Astrocyte of the spinal cord (primary cell): ENCODE data around the gene AK3.
"Not testable (repeated sequence)": the region's sequence is repeated elsewhere in the genome, so short reads cannot be mapped to it uniquely, and the experiment has no call there.

Source experiments
- DNase-seq: peaks from one replicate; pipeline ENCODE4 v3.0.0; 2011; ENCODE audit warnings: low read depth, low spot score
- H3K4me3 ChIP-seq: 2 replicates; pipeline ENCODE4 v1.5.1; 2011; ENCODE audit warnings: low read depth, mild to moderate bottlenecking, low read length, moderate library complexity
- CTCF ChIP-seq: IDR thresholded peaks from 2 replicates; pipeline ENCODE4 v1.5.1; 2012; ENCODE audit warnings: low read depth, mild to moderate bottlenecking, low read length, inconsistent platforms
- in situ Hi-C: cut with HindIII; loops from 2 replicates; pipeline ENCODE4 v1.10.0; 2017; ENCODE audit warnings: low sequenced_read_pairs

AK3 gene

GRCh38 chr9:4762886-4763541, 22.0 kb upstream of the AK3 start:
- TF ChIP-seq CTCF: no peak
- peak; percentile 25 for DNase-seq
- in situ Hi-C loops: no loop called here
- H3K4me3 ChIP-seq: no peak overlapping the region

- DNase-seq: peak; percentile 73
- peak; percentile 75 for TF ChIP-seq CTCF
- H3K4me3 ChIP-seq: no peak overlapping the region
- in situ Hi-C loops: no loop called here
Measured at GRCh38 chr9:4762108-4762885, 21.3 kb upstream of the AK3 start.

- DNase-seq: no peak
- no peak for TF ChIP-seq CTCF
- in situ Hi-C loops: no loop called here
- H3K4me3 ChIP-seq: no peak overlapping the region
Measured at GRCh38 chr9:4760122-4760521, 19.1 kb upstream of the AK3 start.

- in situ Hi-C loops: no loop called here
- no peak for DNase-seq
- no peak for TF ChIP-seq CTCF
- no peak overlapping the region for H3K4me3 ChIP-seq
Measured at GRCh38 chr9:4756420-4756819, 15.4 kb upstream of the AK3 start.

GRCh38 chr9:4755026-4755609, 14.1 kb upstream of the AK3 start:
- in situ Hi-C loops: no loop called here
- no peak for TF ChIP-seq CTCF
- no peak overlapping the region for H3K4me3 ChIP-seq
- DNase-seq: no peak

GRCh38 chr9:4754530-4754929, 13.5 kb upstream of the AK3 start:
- H3K4me3 ChIP-seq, DNase-seq, in situ Hi-C loops: not testable (repeated sequence)
